GM12864 (cell line): ENCODE data around the gene SORBS1.

Source experiments
- DNase-seq: peaks from one replicate; pipeline ENCODE4 v3.0.0-alpha.2; 2011; ENCODE audit warnings: low read depth
- H3K4me3 ChIP-seq: 2 replicates; pipeline ENCODE4 v1.5.1; 2011; ENCODE audit warnings: mild to moderate bottlenecking, low read depth, low read length, control low read depth
- CTCF ChIP-seq: IDR thresholded peaks from 2 replicates; pipeline ENCODE4 v1.5.1; 2011; ENCODE audit warnings: low read depth, mild to moderate bottlenecking, moderate library complexity, low read length, control low read depth, inconsistent platforms; ENCODE audit errors: missing control alignments

The SORBS1 gene

GRCh38 chr10:95451568-95452524 is 109.3 kb downstream of the SORBS1 start:
- no peak for DNase-seq
- no peak for TF ChIP-seq CTCF
- H3K4me3 ChIP-seq = no peak overlapping the region

- TF ChIP-seq CTCF = no peak
- no peak for DNase-seq
- no peak overlapping the region for H3K4me3 ChIP-seq
Observed at GRCh38 chr10:95451150-95451549, 110.0 kb downstream of the SORBS1 start.

GRCh38 chr10:95450188-95450587 is 111.0 kb downstream of the SORBS1 start:
- no peak for DNase-seq
- H3K4me3 ChIP-seq = no peak overlapping the region
- TF ChIP-seq CTCF = no peak

GRCh38 chr10:95447685-95448084 is 113.5 kb downstream of the SORBS1 start:
- no peak for TF ChIP-seq CTCF
- no peak overlapping the region for H3K4me3 ChIP-seq
- DNase-seq = no peak

GRCh38 chr10:95445837-95446486 is 115.2 kb downstream of the SORBS1 start:
- peak; percentile 89 for TF ChIP-seq CTCF
- peak; percentile 37 for DNase-seq
- no peak overlapping the region for H3K4me3 ChIP-seq

GRCh38 chr10:95445223-95445836 is 115.8 kb downstream of the SORBS1 start:
- DNase-seq = no peak
- no peak for TF ChIP-seq CTCF
- no peak overlapping the region for H3K4me3 ChIP-seq
